OCI-LY3 (cell line): Measurements from ENCODE around the gene NSUN3.

ENCODE experiments used
- H2AFZ ChIP-seq: fragments of 200-600, 300-600 bp; shearing (Covaris generic); 2 replicates; pipeline ENCODE4 v1.6.0; 2014; ENCODE audit warnings: antibody characterized with exemption, low read depth, low read length
- H3K27ac ChIP-seq: fragments of 200-600, 300-600 bp; sonication (generic); 2 replicates; pipeline ENCODE4 v1.5.1; 2014; ENCODE audit warnings: mild to moderate bottlenecking, low read length, moderate library complexity, mixed read lengths
- H3K27me3 ChIP-seq: fragments of 200-600, 300-600 bp; sonication (generic); 2 replicates; pipeline ENCODE4 v1.6.1; 2014; ENCODE audit warnings: low read depth, low read length, mixed read lengths
- H3K36me3 ChIP-seq: fragments of 200-600, 300-600 bp; sonication (generic); replicated peaks from 2 replicates; pipeline ENCODE3; 2014; ENCODE audit warnings: low read depth, low read length, mixed read lengths
- H3K4me1 ChIP-seq: fragments of 300-600, 200-600 bp; sonication (generic); 2 replicates; pipeline ENCODE4 v1.6.1; 2014; ENCODE audit warnings: low read length, mixed read lengths
- H3K4me2 ChIP-seq: fragments of 200-600, 300-600 bp; sonication (generic); 2 replicates; pipeline ENCODE4 v1.6.1; 2014; ENCODE audit warnings: low read length, mixed read lengths
- H3K4me3 ChIP-seq: fragments of 300-600, 200-600 bp; sonication (generic); 2 replicates; pipeline ENCODE4 v1.5.1; 2014; ENCODE audit warnings: antibody characterized with exemption, mild to moderate bottlenecking, low read length, moderate library complexity
- H3K79me2 ChIP-seq: fragments of 300-600, 200-600 bp; shearing (Covaris generic); 2 replicates; pipeline ENCODE4 v1.6.1; 2014; ENCODE audit warnings: mild to moderate bottlenecking, low read length, mixed read lengths
- H3K9ac ChIP-seq: fragments of 300-600, 200-600 bp; shearing (Covaris generic); 2 replicates; pipeline ENCODE4 v1.6.0; 2014; ENCODE audit warnings: mild to moderate bottlenecking, low read length, moderate library complexity
- H3K9me3 ChIP-seq: fragments of 200-600, 300-600 bp; shearing (Covaris generic); 2 replicates; pipeline ENCODE4 v1.6.1; 2014; ENCODE audit warnings: low read length, mixed read lengths; ENCODE audit not compliant: insufficient read depth
- H4K20me1 ChIP-seq: fragments of 200-600, 300-600 bp; sonication (generic); 2 replicates; pipeline ENCODE4 v1.6.1; 2016; ENCODE audit warnings: low read length, mixed read lengths; ENCODE audit not compliant: insufficient read depth
- EZH2phosphoT487 ChIP-seq: fragments of 200-600 bp; shearing (Covaris generic); IDR thresholded peaks from 2 replicates; pipeline ENCODE4 v1.6.1; 2018; ENCODE audit warnings: antibody characterized with exemption, mixed run types, low read depth
- TF ChIP-seq, protein P1 (sequence below): fragments of 200-600, 300-600 bp; sonication (generic); IDR thresholded peaks from 2 replicates; pipeline ENCODE4 v1.5.1; 2014; ENCODE audit warnings: antibody characterized with exemption, low read length, low read depth

Gene NSUN3

DNA sequence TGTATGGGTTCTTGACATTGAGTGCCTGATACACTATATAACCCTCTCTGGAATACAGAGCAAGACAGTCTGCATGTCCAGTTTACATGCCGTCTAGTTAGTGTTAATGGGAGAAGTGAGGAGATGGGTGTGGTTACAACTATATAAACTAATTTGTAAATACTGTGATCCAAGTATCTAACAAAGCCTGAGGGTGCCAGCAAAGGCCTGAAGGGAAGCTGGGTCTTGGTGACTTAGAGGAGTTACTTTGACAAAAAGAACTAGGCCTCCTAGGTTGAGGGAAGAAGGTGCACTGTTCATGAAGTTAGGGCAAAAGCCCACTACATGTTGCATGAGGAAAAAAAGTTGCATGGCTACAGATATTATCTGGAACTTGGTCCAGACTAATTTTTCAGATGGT is 2.3 kb downstream of the NSUN3 start:
- peaks cover 31% of the 10 kb centered on the region for H3K79me2 ChIP-seq
- H3K4me2 ChIP-seq = no peak overlapping the region
- H2AFZ ChIP-seq = no peak overlapping the region
- H4K20me1 ChIP-seq = no peaks in the 10 kb centered on the region
- H3K27ac ChIP-seq = no peak overlapping the region
- no peaks in the 10 kb centered on the region for H3K9me3 ChIP-seq
- no peaks in the 10 kb centered on the region for H3K27me3 ChIP-seq
- peaks cover 8% of the 10 kb centered on the region for H3K36me3 ChIP-seq
- peaks cover 38% of the 10 kb centered on the region for H3K4me1 ChIP-seq
- no peak for TF ChIP-seq EZH2phosphoT487
- TF ChIP-seq, protein P1, sequence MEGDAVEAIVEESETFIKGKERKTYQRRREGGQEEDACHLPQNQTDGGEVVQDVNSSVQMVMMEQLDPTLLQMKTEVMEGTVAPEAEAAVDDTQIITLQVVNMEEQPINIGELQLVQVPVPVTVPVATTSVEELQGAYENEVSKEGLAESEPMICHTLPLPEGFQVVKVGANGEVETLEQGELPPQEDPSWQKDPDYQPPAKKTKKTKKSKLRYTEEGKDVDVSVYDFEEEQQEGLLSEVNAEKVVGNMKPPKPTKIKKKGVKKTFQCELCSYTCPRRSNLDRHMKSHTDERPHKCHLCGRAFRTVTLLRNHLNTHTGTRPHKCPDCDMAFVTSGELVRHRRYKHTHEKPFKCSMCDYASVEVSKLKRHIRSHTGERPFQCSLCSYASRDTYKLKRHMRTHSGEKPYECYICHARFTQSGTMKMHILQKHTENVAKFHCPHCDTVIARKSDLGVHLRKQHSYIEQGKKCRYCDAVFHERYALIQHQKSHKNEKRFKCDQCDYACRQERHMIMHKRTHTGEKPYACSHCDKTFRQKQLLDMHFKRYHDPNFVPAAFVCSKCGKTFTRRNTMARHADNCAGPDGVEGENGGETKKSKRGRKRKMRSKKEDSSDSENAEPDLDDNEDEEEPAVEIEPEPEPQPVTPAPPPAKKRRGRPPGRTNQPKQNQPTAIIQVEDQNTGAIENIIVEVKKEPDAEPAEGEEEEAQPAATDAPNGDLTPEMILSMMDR = no peak
- H3K4me3 ChIP-seq = no peak overlapping the region
- H3K9ac ChIP-seq = no peak overlapping the region

DNA sequence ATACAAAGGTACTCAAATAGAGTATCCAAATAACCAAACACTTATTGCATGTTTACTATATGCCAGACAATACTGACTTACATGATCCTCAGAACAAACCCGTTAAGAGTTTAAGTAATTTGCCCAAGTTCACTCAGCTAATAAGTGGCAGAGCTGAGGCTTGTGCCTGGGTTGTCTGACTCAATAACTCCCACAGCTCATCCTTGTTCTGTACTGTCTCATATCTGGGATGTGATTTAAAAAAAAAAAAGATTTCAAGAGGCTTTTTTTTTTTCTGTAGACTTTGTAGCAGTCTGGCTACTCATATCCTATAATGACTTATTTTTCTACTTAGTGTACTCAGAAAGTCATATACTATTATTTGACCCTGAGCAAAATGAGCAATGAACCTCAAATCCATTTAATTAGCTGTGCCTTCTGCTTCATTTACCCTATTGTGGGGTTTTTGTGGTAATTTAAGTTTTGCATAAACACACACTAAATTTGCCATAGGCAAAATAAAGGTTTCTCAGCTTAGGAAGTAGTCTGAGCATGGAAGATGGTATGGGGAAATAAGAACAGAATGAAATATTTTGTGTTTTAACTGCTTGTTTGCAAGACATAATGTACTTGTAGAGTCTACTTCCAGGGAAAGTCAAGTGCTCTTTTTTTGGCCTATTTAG is 3.1 kb downstream of the NSUN3 start:
- Histone ChIP-seq H3K4me2 (no peak overlapping the region), H3K9me3 (no peaks in the 10 kb centered on the region), H3K27ac (no peak overlapping the region), H2AFZ (no peak overlapping the region), H3K9ac (no peak overlapping the region), H3K4me3 (no peak overlapping the region), H3K4me1 (peaks cover 45% of the 10 kb centered on the region), H4K20me1 (no peaks in the 10 kb centered on the region), H3K27me3 (no peaks in the 10 kb centered on the region), H3K36me3 (peaks cover 8% of the 10 kb centered on the region), H3K79me2 (peaks cover 31% of the 10 kb centered on the region)
- TF ChIP-seq, protein P1 = no peak
- TF ChIP-seq EZH2phosphoT487 = no peak

GRCh38 chr3:94066506-94067500 is 3.9 kb downstream of the NSUN3 start:
- H3K9ac ChIP-seq = no peak overlapping the region
- H3K4me2 ChIP-seq = no peak overlapping the region

More at GRCh38 chr3:94066506-94067500, 3.9 kb downstream of the NSUN3 start:
- TF ChIP-seq EZH2phosphoT487 = no peak
- TF ChIP-seq, protein P1 = no peak
- Histone ChIP-seq H3K9me3 (no peaks in the 10 kb centered on the region), H3K79me2 (peaks cover 33% of the 10 kb centered on the region), H3K27me3 (no peaks in the 10 kb centered on the region), H3K4me3 (no peak overlapping the region), H4K20me1 (no peaks in the 10 kb centered on the region), H3K27ac (no peak overlapping the region), H2AFZ (no peak overlapping the region), H3K36me3 (peaks cover 8% of the 10 kb centered on the region), H3K4me1 (peaks cover 52% of the 10 kb centered on the region)
